Transverse colon (tissue), 4 donors: ENCODE data around the gene MTHFR.

Experiments
- CTCF ChIP-seq, 5 experiments: fragments of 200-600 bp in 3 of 5; fragments of 450-650 bp in 2 of 5; sonication (generic) in 3 of 5; IDR thresholded peaks; 1 replicate in 2 of 5; 2 replicates in 3 of 5; pipeline ENCODE4 v1.5.1; 2016 to 2017; ENCODE audit warnings: antibody characterized with exemption in 5 of 5, inconsistent platforms in 3 of 5, mild to moderate bottlenecking in 2 of 5, moderate library complexity in 1 of 5
- EP300 ChIP-seq: sonication (generic); formaldehyde crosslinking; IDR thresholded peaks from one replicate; pipeline ENCODE4 v1.6.1; 2017; ENCODE audit warnings: antibody characterized with exemption, low read depth
- POLR2A ChIP-seq: fragments of 450-650 bp; IDR thresholded peaks from one replicate; pipeline ENCODE4 v1.6.1; 2016; ENCODE audit warnings: antibody characterized with exemption, mild to moderate bottlenecking, moderate library complexity
- POLR2AphosphoS5 ChIP-seq, 3 donors: sonication (generic); formaldehyde crosslinking; IDR thresholded peaks; one replicate each; pipeline ENCODE4 v1.6.1; 2016; ENCODE audit warnings: antibody characterized with exemption in 3 of 3

GRCh38 chr1:11826946-11827345 is 21.2 kb upstream of the MTHFR start:
- TF ChIP-seq EP300 (no peak), CTCF (IDR thresholded peaks at IDR 0.05) (no peak), POLR2A (no peak), POLR2AphosphoS5 (IDR thresholded peaks at IDR 0.05) (no peak)
